Spleen (tissue), 7 donors: ENCODE data around the gene BIRC6.
"Not testable (repeated sequence)": the region's sequence is repeated elsewhere in the genome, so short reads cannot be mapped to it uniquely, and the experiment has no call there.

Experiments used
- POLR2A ChIP-seq, 3 donors: fragments of 450-650 bp; IDR thresholded peaks; one replicate each; pipeline ENCODE4 v1.5.1; 2017; ENCODE audit warnings: antibody characterized with exemption in 3 of 3, mild to moderate bottlenecking in 1 of 3
- POLR2AphosphoS5 ChIP-seq, 3 donors: sonication (generic); formaldehyde crosslinking; IDR thresholded peaks; one replicate each; pipeline ENCODE4 v1.5.1; 2017; ENCODE audit warnings: antibody characterized with exemption in 3 of 3
- TF ChIP-seq, protein P1 (sequence below), 11 experiments: fragments of 200-600 bp in 7 of 11; fragments of 450-650 bp in 4 of 11; sonication (generic) in 4 of 11; IDR thresholded peaks in 8 of 11; conservative IDR thresholded peaks in 3 of 11; 1 replicate in 7 of 11; 2 replicates in 4 of 11; pipeline versions ENCODE4 v1.4.0 to v1.8.0; 2016 to 2021; ENCODE audit warnings: antibody characterized with exemption in 11 of 11, inconsistent platforms in 4 of 11, mild to moderate bottlenecking in 1 of 11
- donor health status: DM: no; HTN: no; CAD: no; lungs with moderate emphysema.
- donor health status: DM: no; HTN: no; CAD: no.
- donor health status: DM: no; HTN: no; CAD: no.

DNA sequence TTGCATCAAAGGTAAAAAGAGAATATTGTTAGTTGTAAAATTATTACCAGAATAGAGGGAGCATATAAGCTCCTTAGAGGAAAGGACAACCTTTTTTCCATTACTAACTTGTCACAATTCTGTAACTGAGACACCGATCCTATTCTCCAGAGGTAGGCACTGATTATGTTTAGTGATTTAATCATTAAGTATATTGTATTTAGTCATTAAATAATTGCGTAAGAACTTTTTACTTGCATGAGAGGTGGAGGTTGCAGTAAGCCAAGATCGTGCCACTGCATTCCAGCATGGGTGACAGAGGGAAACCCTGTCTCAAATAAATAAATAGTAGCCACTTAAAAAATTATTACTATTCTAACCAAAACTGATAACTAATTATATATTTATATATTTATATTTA, 195.7 kb downstream of the BIRC6 start:
- TF ChIP-seq, protein P1, sequence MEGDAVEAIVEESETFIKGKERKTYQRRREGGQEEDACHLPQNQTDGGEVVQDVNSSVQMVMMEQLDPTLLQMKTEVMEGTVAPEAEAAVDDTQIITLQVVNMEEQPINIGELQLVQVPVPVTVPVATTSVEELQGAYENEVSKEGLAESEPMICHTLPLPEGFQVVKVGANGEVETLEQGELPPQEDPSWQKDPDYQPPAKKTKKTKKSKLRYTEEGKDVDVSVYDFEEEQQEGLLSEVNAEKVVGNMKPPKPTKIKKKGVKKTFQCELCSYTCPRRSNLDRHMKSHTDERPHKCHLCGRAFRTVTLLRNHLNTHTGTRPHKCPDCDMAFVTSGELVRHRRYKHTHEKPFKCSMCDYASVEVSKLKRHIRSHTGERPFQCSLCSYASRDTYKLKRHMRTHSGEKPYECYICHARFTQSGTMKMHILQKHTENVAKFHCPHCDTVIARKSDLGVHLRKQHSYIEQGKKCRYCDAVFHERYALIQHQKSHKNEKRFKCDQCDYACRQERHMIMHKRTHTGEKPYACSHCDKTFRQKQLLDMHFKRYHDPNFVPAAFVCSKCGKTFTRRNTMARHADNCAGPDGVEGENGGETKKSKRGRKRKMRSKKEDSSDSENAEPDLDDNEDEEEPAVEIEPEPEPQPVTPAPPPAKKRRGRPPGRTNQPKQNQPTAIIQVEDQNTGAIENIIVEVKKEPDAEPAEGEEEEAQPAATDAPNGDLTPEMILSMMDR (IDR thresholded peaks at IDR 0.05 in 8 of 11, conservative IDR thresholded peaks at IDR 0.05 in 3 of 11) = not testable (repeated sequence)
- TF ChIP-seq POLR2AphosphoS5, POLR2A (IDR thresholded peaks at IDR 0.05): not testable (repeated sequence)
